Measurements from ENCODE around the gene ALG3.

ALG3 gene

DNA sequence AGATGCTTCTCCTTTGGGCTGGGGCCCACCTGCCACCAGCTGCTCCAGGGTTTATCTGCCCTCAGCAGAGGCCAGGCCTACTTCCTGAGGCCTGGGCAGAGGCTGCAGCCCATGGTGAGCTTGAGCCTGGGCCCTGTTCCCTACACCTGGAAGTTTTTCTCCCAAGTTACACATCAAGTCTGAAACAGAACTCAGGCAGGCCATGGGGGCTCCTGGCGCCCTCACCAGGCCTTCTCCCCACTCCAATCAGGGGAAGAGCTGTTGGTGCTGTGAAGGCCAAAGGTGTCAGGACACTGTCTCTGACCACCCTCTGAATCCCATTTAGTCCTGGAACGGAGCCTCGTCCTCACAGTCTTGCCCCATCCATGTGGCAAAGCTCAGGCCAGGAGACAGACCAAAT lies 12.1 kb downstream of the ALG3 start:
- no peak for DNase-seq (ENCODE audit: low read depth)
- TF ChIP-seq, protein P1, sequence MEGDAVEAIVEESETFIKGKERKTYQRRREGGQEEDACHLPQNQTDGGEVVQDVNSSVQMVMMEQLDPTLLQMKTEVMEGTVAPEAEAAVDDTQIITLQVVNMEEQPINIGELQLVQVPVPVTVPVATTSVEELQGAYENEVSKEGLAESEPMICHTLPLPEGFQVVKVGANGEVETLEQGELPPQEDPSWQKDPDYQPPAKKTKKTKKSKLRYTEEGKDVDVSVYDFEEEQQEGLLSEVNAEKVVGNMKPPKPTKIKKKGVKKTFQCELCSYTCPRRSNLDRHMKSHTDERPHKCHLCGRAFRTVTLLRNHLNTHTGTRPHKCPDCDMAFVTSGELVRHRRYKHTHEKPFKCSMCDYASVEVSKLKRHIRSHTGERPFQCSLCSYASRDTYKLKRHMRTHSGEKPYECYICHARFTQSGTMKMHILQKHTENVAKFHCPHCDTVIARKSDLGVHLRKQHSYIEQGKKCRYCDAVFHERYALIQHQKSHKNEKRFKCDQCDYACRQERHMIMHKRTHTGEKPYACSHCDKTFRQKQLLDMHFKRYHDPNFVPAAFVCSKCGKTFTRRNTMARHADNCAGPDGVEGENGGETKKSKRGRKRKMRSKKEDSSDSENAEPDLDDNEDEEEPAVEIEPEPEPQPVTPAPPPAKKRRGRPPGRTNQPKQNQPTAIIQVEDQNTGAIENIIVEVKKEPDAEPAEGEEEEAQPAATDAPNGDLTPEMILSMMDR (IDR thresholded peaks at IDR 0.05; ENCODE audit: low read depth, low read length, missing control alignments): no peak
- in situ Hi-C loops (cut with HindIII; ENCODE audit: low sequenced_read_pairs): loop anchor here (25.0 kb wide), 1 partner anchor 349 kb away; the partner anchor contains the start of gene PARL
- no peak overlapping the region for H3K4me3 ChIP-seq (ENCODE audit: low read depth, low read length)

DNA sequence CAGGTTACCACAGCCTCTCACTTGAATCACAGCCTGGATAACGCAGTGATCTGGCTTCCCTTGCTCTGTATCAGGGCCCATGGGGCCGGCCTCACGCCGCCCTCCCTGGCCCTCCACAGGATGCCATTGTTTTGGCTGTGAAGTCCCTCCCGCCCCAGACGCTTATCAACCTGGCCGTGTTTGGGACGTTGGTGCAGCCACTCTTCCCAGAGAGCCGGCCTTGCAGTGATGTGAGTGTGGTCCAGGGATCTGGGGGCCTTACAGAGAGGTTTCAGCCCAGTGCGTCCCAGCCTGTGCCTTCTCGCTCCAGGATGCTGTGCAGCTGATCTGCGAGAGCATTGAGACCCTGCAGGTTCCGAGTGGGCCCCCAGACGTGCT lies 12.7 kb downstream of the ALG3 start:
- DNase-seq (ENCODE audit: low read depth): no peak
- in situ Hi-C loops (cut with HindIII; ENCODE audit: low sequenced_read_pairs): loop anchor here (25.0 kb wide), 1 partner anchor 349 kb away; the partner anchor contains the start of gene PARL
- no peak overlapping the region for H3K4me3 ChIP-seq (ENCODE audit: low read depth, low read length)
- TF ChIP-seq, protein P1 (IDR thresholded peaks at IDR 0.05; ENCODE audit: low read depth, low read length, missing control alignments): no peak

- DNase-seq (ENCODE audit: low read depth): no peak
- TF ChIP-seq, protein P1 (IDR thresholded peaks at IDR 0.05; ENCODE audit: low read depth, low read length, missing control alignments): no peak
- in situ Hi-C loops (cut with HindIII; ENCODE audit: low sequenced_read_pairs): loop anchor here (25.0 kb wide), 1 partner anchor 348 kb away; the partner anchor contains the start of gene PARL
These were observed 13.3 kb downstream of the ALG3 start for GRCh38 chr3:184235381-184236032.

DNA sequence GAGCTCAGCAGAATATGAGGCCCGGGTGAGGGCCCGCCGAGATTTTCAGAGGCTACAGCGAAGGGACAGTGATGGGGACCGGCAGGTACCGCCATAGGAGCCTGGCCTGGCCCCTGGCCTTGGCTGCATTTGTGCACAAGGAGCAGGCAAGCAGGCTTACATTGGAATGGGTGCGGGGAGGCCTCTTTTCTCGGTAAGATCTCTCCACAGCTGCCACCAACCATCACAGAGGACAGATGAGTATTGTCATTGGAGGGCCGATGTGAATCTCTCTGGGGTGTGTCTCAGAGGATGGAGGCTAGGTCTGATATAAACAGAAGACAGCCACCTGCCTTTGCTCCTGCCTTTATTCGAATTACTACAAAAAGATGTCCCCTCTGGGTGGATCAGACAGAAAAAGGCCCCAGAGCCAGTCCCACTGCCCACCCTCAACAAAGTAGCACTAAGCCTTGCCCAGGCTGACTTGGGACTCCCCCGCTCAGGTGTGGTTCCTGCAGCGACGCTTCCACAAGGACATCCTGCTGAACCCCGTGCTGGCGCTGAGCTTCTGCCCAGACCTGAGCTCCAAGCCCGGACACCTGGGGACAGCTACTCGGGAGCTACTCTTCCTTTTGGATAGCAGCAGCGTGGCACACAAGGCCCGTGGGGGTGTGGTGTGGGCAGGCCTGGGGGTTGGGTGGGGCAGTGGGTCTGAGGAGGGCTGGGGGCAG lies 13.9 kb downstream of the ALG3 start:
- in situ Hi-C loops (cut with HindIII; ENCODE audit: low sequenced_read_pairs): loop anchor here (25.0 kb wide), 1 partner anchor 348 kb away; the partner anchor contains the start of gene PARL
- DNase-seq (ENCODE audit: low read depth): no peak
- TF ChIP-seq, protein P1 (IDR thresholded peaks at IDR 0.05; ENCODE audit: low read depth, low read length, missing control alignments): no peak
- H3K4me3 ChIP-seq (ENCODE audit: low read depth, low read length): no peak overlapping the region

More at GRCh38 chr3:184235381-184236032, 13.3 kb downstream of the ALG3 start:
- no peak overlapping the region for H3K4me3 ChIP-seq (ENCODE audit: low read depth, low read length)

DNA sequence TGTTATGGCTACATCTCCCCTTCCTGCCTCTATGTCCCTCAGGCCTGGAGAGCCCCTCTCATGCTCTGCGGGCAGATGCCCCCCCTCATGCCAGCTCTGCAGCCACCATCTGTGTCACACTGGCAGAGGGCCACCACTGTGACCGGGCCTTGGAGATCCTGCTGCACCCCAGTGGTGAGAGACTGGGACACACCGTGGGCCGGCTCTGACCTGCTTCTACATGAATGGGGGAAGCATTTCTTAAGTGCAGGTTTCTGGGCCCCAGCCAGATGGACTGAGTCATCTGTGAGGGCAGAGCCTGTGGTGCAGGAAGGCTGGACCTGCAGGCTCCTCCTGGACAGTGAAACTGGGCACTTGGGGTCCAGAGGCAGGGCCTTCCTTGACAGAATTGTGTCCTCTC lies 14.5 kb downstream of the ALG3 start:
- TF ChIP-seq, protein P1 (IDR thresholded peaks at IDR 0.05; ENCODE audit: low read depth, low read length, missing control alignments): no peak
- H3K4me3 ChIP-seq (ENCODE audit: low read depth, low read length): no peak overlapping the region
- in situ Hi-C loops (cut with HindIII; ENCODE audit: low sequenced_read_pairs): loop anchor here (25.0 kb wide), 1 partner anchor 347 kb away; the partner anchor contains the start of gene PARL
- DNase-seq (ENCODE audit: low read depth): peak; percentile 62

- DNase-seq (ENCODE audit: low read depth): no peak
- no peak overlapping the region for H3K4me3 ChIP-seq (ENCODE audit: low read depth, low read length)
- TF ChIP-seq, protein P1 (IDR thresholded peaks at IDR 0.05; ENCODE audit: low read depth, low read length, missing control alignments): no peak
- in situ Hi-C loops (cut with HindIII; ENCODE audit: low sequenced_read_pairs): loop anchor here (25.0 kb wide), 1 partner anchor 346 kb away; the partner anchor contains the start of gene PARL
These were observed 15.5 kb downstream of the ALG3 start for GRCh38 chr3:184233127-184233843.
